Midbrain (tissue), 1 donor: ENCODE data around the gene MTFR1L.

Experiments
- DNase-seq: peaks from one replicate; lab custom pipeline; 2025; lab: John Stamatoyannopoulos, UW

Gene MTFR1L

DNA sequence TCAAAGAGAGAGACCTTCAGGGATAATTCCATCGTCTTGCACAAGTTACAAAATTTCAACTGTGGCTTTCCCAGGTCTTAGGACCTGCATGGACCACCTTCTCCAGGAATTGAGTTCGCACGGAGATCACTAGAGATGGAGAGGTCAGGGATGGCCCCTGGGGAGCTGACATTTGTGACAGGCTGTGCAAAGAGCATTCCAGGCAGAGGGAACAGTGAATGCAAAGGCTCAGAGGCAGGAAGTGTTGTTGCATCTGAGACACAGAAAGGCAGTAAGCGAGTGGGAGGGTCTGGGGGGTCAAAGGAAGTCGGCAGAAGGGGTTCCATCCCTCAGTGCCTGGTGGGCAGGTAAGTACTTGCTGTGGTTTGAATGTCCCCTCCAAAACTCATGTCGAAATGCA, 29.3 kb upstream of the MTFR1L start:
- no peak for DNase-seq

DNA sequence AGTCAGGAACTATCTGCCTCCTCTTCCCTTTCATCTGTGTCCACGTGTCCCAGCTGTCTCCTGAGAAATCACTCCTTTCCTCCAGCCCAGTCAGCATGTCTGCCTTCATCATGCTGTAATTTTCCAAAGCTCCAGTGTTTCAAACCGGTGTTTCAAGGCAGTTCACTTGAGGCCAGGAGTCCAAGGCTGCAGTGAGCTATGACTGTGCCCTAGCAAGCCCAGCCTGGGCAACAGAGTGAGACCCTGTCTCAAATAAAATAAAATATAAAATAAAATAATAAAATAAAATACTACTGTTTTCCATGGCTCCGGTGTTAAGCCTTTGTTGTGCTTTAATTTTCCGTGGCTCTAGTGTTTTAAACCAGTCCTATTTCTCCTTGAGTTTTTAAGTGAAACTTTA, 27.6 kb upstream of the MTFR1L start:
- DNase-seq = no peak

DNA sequence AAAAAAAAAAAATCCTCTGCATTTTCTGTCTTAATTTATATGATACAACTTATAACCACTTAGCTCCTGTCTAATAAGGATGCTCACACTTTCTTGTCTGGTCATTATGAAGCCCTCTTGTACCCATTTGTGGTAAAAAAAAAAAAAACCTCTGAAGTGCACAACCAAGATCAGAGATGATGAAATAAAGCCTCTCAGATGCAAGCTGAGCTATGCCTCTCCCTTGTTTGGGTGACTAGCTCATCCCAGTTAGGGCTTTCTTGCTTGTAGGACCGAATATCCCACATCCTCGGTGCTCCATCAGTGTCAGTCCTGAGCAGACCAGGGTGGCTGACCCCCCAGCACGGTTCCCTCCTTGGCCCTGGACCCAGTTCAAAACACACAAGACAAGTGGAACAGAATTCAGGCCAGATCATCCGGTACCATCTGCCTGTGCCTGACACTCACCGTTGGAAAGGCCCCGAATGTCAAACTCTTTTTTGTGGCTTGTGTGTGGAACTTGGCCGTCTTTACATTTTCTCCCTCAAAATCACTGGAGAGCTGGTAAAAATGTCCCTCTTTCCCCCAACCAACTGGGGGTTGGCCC, 26.1 kb upstream of the MTFR1L start:
- DNase-seq = no peak

DNA sequence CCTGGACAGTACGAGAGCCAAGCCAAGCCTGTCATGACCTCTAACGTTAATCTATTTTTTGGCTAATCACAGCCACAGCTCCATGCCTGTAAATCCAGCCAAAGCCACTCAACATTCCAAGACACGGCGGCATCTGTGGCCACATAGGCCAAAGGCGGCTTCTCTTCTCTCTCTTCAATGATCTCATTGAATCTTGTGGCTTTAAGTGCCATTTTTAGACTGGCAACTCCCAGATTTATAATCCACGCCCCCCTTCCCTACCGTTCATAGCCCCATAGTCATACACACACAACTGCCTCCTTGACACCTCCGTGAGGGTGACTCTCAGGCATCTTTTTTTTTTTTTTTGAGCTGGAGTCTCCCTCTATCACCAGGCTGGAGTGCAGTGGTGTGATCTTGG, 25.4 kb upstream of the MTFR1L start:
- DNase-seq = no peak

DNA sequence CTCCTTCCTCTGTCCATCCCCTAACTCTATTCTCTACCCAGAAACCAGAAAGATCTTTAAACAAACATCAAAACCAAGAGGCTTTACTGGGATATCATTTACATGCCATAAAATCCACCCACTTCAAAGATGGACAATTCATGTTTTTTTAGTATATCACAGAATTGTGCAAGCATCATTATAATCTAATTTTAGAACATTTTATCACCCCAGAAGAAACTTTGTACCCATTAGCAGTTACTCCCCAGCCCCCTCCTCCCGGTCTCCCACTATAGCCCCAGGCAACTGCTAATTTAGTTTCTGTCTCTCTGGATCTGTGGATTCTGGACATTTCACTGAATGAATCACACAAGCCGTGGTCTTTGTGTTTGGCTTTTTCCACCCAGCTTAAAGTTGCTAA, 24.5 kb upstream of the MTFR1L start:
- DNase-seq = no peak

DNA sequence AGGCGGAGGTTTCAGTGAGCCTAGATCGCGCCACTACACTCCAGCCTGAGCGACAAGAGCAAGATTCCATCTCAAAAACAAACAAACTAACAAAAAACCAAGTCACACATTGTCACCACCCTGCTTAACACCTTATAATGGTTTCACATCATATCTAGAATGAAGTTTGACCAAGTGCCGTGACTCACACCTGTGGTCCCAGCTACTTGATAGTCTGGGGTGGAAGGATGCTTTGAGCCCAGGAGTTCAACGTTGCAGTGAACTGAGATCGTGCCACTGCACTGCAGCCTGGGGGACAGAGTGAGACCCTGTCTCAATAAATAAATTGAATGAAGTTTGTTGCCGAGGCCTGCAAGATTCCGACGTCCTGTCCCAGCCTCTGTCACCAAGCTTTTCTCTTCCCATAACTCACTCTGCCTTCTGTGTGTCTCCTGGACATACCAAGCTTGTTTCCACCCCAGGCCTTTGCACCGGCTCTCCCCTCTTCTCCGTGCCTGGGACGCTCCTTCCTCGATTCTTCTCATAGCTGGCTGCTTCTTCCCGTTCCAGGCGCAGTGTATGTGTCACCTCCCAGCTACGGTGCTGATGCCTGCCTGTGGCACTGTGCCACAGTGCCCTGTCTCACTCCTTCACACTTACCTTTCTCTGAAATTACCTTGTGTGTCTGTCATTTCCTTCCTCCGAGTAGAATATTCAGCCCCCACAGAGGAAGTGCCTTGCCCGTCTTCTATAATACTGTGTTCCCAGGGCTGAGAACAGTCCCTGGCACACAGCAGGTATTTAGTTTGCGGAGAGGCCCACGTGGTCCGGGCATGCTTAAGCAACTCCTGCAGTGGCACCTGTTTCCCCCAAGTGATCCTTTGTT, 23.6 kb upstream of the MTFR1L start:
- no peak for DNase-seq

DNA sequence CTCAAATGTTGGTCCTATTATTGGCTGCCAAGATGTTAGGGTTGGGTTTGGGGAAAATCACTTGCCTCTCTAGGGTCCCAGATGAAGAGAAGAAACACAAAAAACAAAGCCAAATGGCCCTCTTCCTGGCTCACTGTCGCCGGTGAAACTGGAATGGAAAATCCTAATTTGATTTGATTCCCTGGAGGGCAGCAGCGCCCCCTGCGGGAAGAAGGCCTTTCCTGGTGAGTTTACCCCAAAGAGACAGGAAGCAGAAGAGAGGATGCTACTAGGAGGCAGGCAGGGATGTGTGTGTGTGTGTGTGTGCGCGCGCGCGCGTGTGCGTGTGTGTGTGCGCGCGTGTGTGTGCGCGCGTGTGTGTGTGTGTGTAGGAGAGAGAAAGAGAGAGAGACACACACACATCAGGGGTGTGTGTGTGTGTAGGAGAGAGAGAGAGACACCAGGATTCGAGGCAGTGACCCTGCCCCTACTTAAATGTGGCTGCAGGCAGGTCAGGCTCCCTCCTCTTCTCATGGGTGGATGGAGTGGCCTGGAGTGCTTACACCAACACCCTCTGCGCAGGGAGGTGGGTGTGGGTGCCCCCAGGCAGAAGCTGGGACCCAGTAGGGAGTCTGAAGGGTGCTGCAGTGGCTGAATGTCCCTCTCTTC, 22.8 kb upstream of the MTFR1L start:
- peak; percentile 69 for DNase-seq

DNA sequence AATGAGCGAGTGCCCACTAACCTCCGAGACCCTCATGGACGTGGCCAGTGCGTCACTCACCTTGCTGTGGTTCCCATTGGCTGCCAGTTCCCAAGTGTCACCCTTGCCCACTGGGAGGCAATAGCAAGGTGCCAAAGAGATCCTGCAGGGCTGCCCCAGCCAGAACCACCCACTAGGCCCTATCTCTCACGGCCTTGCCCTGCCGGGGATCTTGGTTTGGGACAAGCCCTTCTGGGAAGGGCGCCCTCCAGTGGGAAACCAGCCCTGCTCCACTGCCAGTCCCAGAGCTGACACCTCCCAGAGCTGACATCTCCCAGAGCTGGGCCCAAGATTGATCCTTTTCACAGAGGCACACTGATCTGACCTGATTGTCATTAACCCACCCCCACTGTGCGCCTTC, 21.8 kb upstream of the MTFR1L start:
- no peak for DNase-seq

DNA sequence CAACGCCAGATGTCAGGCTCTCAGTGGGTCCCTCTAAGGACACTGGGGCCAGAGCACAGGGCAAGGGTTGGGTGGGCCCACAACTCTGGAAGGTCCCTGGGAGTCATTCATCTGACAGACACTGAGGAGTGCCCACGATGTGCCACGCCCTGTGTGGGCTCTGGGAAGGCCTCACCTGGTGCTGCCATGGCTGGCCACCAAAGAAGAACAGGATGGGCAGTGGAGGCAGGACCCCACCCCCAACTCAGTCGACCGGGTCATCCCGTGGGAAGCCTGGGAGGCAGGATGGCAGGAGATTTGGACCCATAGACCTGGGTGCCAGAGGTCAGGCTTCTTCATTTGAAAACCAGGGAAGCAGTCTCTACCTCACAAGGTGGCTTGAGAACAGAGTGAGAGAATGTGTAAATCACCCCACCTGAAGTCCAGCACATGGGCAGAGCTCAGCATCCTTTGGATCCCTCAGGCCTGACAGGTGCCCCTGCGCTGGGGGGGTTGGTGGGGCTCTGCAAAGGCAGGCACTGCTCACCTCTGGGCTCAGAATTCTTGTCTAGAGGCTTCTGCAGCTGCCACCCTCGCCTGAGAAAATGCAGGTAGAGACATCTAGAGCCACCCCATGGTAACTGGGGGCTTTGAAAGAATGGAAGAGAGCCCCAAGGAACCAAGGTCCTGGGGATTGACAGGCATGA, 20.9 kb upstream of the MTFR1L start:
- DNase-seq = no peak

DNA sequence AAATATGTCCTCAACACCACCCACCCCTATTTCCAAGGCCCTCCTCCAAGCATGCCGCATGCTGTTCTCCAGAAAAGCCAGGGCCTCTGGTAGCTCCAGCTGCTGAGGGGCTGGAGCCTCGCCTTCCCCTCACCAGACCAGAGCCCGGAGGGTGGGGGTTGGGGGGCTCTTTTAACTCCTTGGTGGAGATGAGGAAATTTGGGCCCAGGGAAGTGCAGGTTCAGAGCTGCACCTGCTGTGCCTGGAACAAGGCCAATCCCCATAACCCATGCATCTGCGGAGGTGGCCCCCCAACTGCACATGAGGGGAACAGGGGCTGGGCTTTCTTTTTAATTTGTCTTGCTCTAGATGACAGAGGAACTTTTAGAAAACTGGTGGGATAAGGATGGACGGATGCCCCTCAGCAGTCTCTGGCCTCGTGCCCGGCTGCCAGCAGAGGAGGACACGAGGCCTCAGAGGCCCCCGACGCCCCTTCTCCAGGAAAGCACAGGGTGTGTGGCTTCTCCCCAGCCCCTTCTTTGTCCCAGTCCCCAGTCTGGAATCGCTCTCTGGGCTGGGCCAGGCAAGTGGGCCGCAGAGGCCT, 20.3 kb upstream of the MTFR1L start:
- DNase-seq = no peak

DNA sequence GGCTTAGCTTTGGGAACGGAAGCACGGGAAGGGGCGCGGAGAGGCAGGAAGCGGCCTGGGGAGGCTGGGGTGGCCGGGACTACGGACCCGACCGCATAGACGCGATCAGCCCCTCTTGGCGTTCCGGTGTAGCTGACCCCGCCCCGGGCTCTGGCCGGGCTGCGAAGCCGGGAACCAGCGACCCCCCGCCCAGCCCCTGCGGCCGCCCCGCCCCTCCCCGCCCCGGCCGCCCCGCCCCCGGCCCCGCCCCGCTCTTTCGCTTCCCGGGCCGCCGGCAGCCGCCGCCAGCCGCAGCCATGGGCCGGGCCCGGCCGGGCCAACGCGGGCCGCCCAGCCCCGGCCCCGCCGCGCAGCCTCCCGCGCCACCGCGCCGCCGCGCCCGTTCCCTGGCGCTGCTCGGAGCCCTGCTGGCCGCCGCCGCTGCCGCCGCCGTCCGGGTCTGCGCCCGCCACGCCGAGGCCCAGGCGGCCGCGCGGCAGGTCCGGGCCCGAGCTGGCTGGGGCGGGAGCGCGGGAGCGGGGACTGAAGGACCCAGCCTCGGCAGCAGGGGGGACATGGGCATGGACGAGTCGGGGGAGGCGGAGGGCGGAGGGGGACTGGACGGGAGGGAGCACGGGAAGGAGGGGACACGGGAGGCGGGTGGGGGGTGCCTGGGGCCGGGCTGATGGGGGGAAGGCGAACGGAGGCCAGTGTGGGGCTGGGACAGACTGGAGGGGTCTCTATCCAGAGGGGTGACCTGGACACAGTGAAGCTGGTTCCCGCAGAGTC, 19.6 kb upstream of the MTFR1L start, which contains the start of gene SELENON:
Gene SELENON, plus strand, starts transcription at position 259 of the 768 bp plus-strand sequence. Its CDS starts 38 bp downstream, at position 297.
- peak; percentile 50 for DNase-seq

DNA sequence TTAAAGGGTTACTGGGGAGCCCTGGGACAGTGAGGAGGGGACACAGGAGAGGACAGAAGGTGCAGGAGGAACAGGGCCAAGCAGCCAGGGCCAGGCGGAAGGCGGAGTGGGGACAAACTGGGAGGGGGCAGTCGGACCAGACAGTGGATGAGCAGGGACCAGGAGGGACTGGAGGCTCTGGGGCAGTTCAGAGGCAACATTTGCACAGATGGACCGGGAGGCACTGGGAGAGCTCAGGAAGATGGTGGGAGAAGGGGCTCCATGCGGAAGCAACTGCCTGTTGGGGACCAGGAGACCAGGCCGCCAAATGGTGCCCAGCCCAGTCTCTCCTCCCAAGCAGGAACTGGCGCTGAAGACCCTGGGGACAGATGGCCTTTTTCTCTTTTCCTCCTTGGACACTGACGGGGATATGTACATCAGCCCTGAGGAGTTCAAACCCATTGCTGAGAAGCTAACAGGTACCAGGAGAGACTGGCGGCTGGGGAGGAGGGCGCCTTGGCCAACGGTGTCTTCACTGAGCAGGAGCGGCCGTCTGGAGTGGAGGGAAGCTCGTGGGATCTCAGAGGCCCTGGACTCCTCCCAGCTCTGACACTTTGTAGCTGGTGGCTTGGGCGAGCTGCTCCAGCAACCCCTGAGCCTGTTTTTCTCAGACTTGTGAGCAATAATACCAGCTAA, 18.9 kb upstream of the MTFR1L start:
- DNase-seq = no peak

DNA sequence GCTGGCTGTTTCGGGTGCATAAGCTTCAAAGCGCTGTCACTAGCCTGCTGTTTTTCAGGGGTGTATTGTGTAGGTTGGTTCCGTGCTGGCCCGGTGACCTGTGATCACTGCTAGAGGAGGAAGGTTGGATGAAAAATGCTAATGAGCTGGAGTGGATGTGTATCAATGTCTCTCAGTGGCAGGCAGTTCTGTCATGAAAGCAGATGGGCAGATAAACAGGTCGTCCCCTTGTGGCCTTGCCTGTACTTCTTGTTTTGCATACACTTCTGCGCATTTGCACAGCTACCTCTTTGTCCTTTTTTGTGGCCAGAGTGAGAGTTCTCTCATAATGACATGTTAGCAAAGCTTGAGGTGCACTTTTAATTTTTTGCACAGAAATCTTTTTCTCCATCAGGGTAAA, 16.8 kb upstream of the MTFR1L start:
- DNase-seq = no peak

DNA sequence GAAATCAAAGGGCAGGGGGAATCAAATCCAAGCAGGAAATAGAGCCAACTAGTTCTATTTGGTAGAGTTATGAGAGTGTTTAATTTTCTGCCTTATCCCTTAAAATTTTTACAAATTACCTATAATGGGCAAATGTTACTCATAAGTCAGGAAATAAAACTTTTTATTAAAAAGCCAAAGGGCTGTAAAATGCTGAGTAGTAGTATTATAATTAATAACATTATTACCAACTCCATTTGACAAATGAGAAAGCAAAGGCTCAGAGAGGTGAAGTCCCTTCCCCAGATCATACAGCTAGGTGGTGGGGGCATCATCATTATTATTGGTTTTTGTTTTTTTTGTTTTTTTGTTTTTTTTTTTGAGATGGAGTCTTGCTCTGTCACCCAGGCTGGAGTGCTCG, 16.4 kb upstream of the MTFR1L start:
- DNase-seq = no peak

DNA sequence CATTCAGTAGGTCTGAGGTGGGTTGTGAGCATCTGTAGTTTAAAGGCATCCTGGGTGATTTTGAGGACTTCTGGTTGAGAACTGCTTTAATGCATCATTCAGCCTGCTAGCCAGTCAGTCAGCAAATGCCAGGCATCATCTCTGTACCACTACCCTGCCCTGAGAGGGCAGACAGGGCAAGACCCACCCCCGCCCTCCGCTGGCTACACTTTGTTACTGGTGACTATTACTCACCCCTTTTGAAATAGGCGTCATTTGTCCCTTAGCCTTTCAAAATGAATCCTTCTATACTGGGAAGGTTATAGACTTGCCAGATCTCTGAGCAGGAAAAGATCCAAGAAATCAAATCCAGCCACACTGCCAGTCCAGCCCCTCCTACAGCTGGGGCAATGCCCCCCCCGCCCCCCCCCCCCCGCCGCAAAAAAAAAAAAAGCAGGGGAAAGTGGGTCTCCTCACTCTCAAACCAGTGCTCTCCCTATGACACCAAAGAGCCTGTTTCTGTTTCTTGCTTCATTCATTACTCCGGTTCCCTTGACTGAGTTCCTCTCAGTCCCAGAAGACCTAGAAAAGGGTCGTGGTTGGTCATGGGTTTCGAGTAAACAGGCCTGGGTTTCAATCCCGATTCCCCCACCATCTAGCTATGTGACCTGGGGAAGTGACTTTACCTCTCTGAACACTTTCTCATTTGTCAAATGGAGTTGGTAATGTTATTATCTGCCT, 15.3 kb upstream of the MTFR1L start:
- DNase-seq = no peak

DNA sequence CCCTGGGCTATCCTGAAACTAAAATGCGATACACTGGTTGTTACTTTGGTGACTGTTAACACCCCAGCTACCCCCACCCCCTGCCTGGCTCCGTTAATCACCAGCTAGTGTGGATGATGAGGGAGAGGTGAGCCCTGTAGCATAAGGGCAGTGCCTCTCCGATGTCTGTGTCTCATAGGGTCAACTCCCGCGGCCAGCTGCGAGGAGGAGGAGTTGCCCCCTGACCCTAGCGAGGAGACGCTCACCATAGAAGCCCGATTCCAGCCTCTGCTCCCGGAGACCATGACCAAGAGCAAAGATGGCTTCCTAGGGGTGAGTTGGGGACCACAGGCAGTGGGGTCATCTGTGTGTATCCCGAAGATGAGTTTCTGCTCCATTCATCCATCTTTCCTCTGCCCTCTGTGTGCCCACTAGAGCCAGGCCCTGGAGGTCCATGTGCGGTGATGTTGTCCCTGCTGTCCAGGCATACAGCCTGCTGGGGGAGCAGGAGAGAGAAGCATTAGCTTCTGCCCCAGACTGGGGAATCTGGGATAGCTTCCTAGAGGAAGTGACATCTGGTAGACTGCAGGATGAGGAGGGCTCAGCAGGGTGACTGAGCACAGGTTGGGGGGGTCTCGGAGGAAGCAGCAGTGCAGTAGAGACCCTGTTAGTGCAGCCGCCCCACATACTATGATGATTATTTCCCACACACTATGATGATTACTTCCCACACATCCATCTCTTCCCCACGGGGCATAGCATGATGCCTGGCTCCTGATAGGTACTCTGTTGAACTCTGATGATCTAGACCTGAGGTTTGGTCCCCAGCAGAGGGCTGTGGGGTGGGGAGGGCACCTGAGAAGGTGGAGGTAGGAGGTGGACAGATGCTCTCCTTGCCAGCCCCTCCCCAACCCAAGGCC, 14.5 kb upstream of the MTFR1L start:
- DNase-seq = no peak

DNA sequence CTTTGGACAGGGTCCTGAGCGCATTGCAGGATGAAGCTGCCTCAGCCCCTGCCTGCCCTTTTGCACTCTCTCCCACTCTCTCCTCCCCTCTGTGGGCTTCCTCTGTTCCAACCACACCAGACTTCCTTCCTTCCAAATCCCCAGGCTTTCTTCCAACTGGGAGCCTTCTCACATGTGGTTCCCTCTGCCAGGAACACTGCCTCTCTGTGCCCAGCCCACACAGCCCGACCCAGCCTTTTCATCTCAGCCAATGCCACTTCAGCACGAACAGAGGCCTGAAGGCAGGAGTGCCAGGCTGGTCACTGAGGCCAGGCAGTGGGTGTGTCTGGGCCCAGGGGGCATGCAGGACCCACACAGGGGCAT, 13.9 kb upstream of the MTFR1L start:
- DNase-seq = peak; percentile 62

DNA sequence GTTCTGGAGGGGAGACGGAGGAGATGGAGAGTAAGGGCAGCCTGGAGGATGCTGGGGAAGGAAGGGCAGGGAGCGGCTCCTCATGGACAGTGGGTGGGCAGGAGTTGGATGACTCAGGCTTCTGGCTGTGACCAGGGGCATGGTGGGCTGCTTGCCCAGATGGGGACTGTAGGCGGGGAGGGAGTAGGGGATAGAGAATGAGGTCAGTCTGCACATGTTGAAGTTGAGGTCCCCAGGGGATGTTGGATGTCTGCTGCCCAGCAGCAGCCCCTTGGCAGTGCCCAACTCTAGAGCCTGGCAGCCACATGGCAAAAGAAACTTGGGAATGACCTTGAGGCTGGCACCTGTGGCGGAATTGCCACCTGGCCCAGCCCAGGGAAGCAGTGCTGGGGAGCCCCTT, 13.3 kb upstream of the MTFR1L start:
- DNase-seq = no peak
